ENCODE data around the gene RBPMS2. TPM values are rescaled to one million over a fixed set of nuclear protein-coding genes. Genes with fewer than 3 reads are reported as not detected.

Gene RBPMS2
- polyA plus RNA-seq, 1 of the 3 experiments (the other 2 are of a cell fraction) = 6.5 TPM

DNA sequence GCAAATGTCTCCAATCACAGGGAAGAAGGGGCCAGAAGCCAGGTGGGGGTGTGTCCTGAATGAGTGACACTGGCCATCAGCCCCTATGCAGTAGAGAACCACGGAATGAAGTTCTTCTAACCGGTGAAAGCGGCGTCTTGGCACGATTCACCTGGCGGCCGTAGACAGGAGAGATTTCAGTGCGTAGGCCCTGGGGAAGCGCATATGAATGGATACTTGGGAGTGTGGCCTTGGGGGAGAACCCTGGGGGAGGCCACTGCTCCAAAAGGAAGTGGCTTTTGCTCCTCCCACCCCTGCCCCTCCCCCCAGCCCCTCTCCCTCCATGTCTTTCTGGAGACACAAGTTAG lies 43.6 kb downstream of the RBPMS2 start:
- Histone ChIP-seq H4K20me1 (ENCODE audit: insufficient read depth) (no peaks in the 10 kb centered on the region), H3K9me2 (no peaks in the 10 kb centered on the region), H3K9ac (no peak overlapping the region), H3K4me3 (ENCODE audit: low read depth in 2 of 2, low read length in 1 of 2) (no peak overlapping the region), H3K27me3 (ENCODE audit: insufficient read depth) (no peaks in the 10 kb centered on the region), H3K36me3 (replicated peaks in 1 of 2; ENCODE audit: control insufficient read depth in 1 of 2, insufficient read depth in 2 of 2, low read length in 1 of 2) (no peaks in the 10 kb centered on the region), H3K27ac (ENCODE audit: low read depth in 2 of 2, low read length in 1 of 2) (no peak overlapping the region), H2AFZ (ENCODE audit: low read depth) (no peak overlapping the region), H3K79me2 (ENCODE audit: insufficient read depth) (no peaks in the 10 kb centered on the region), H3K4me1 (ENCODE audit: control insufficient read depth in 1 of 2, insufficient read depth in 2 of 2, low read depth in 1 of 2, low read length in 1 of 2) (peaks cover 0 to 7% of the 10 kb centered on the region in 2 experiments; a peak in 1 of 4 replicates), H3K9me3 (no peaks in the 10 kb centered on the region), H3K4me2 (no peak overlapping the region), H3F3A (replicated peaks; ENCODE audit: insufficient read depth) (no peaks in the 10 kb centered on the region)
- ChIA-PET POLR2A (no interaction called here), CTCF (interaction anchor here (0.6 to 10.9 kb wide), 33 partner anchors 9 to 515 kb away, joined by 3 to 513 read pairs (median 5); partner anchors contain the start of gene PIF1)
- WGBS (ENCODE audit: low lambda C conversion rate) = 39% methylated on average over 9 of the region's 9 CpGs
- TF ChIP-seq POLR2AphosphoS5 (IDR thresholded peaks at IDR 0.05; ENCODE audit: low read depth, low read length) (no peak), GATA2 (CRISPR knock-in tag; IDR thresholded peaks at IDR 0.05) (no peak), FOXM1 (IDR thresholded peaks at IDR 0.05; ENCODE audit: low read depth) (no peak), TCF12 (IDR thresholded peaks at IDR 0.05) (no peak), MXI1 (IDR thresholded peaks at IDR 0.05; ENCODE audit: low read depth, low read length) (no peak), USF2 (IDR thresholded peaks at IDR 0.05; ENCODE audit: borderline replicate concordance, low read depth, low read length) (no peak), CTCF (IDR thresholded peaks at IDR 0.05) (no peak), SMC3 (IDR thresholded peaks at IDR 0.05; ENCODE audit: low read depth, low read length) (no peak), GABPA (IDR thresholded peaks at IDR 0.05; ENCODE audit: low read depth) (no peak), FOSL2 (IDR thresholded peaks at IDR 0.05; ENCODE audit: borderline replicate concordance, low read depth) (no peak), RXRA (IDR thresholded peaks at IDR 0.05; ENCODE audit: borderline replicate concordance, low read depth) (no peak), RFX5 (IDR thresholded peaks at IDR 0.05; ENCODE audit: low read length) (no peak), RCOR1 (IDR thresholded peaks at IDR 0.05; ENCODE audit: low read length) (no peak), YY1 (IDR thresholded peaks at IDR 0.05; ENCODE audit: low read depth) (no peak), TEAD4 (IDR thresholded peaks at IDR 0.05; ENCODE audit: borderline replicate concordance, insufficient read depth) (no peak), EZH2phosphoT487 (IDR thresholded peaks at IDR 0.05; ENCODE audit: borderline replicate concordance, low read depth) (no peak), NFIC (IDR thresholded peaks at IDR 0.05; ENCODE audit: borderline replicate concordance) (no peak)
- TF ChIP-seq, protein P1, sequence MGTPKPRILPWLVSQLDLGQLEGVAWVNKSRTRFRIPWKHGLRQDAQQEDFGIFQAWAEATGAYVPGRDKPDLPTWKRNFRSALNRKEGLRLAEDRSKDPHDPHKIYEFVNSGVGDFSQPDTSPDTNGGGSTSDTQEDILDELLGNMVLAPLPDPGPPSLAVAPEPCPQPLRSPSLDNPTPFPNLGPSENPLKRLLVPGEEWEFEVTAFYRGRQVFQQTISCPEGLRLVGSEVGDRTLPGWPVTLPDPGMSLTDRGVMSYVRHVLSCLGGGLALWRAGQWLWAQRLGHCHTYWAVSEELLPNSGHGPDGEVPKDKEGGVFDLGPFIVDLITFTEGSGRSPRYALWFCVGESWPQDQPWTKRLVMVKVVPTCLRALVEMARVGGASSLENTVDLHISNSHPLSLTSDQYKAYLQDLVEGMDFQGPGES (IDR thresholded peaks at IDR 0.05; ENCODE audit: low read depth, low read length) = no peak
- TF ChIP-seq, protein P2, sequence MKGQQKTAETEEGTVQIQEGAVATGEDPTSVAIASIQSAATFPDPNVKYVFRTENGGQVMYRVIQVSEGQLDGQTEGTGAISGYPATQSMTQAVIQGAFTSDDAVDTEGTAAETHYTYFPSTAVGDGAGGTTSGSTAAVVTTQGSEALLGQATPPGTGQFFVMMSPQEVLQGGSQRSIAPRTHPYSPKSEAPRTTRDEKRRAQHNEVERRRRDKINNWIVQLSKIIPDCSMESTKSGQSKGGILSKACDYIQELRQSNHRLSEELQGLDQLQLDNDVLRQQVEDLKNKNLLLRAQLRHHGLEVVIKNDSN (IDR thresholded peaks at IDR 0.05; ENCODE audit: borderline replicate concordance, low read depth) = no peak
- no peak for DNase-seq
